ENCODE data around the gene ELAVL3. TPM values are rescaled to one million over a fixed set of nuclear protein-coding genes. Genes with fewer than 3 reads are reported as not detected.

The ELAVL3 gene
- total RNA-seq, 2 donors from 2014 or later: not detected

GRCh38 chr19:11499220-11499726, 18.4 kb upstream of the ELAVL3 start:
- peaks cover 0 to 6% of the 10 kb centered on the region in 2 donors for H3K36me3 ChIP-seq (replicated peaks in 1 of 2; ENCODE audit: insufficient read depth in 1 of 2, low read depth in 2 of 2)
- H3K4me1 ChIP-seq: peaks cover 8% of the 10 kb centered on the region
- no peak for DNase-seq
- ATAC-seq: no peak
- intact Hi-C loops (cut with DNase I): no loop called here
- no peak overlapping the region for H3K27ac ChIP-seq
- TF ChIP-seq CTCF (IDR thresholded peaks at IDR 0.05) (no peak), POLR2A (IDR thresholded peaks at IDR 0.05) (no peak)
- 90 to 95% methylated on average over 6 of the region's 6 CpGs for WGBS, 2 donors
- H3K4me3 ChIP-seq: no peak overlapping the region
- H3K27me3 ChIP-seq: no peaks in the 10 kb centered on the region
- no peaks in the 10 kb centered on the region for H3K9me3 ChIP-seq

DNA sequence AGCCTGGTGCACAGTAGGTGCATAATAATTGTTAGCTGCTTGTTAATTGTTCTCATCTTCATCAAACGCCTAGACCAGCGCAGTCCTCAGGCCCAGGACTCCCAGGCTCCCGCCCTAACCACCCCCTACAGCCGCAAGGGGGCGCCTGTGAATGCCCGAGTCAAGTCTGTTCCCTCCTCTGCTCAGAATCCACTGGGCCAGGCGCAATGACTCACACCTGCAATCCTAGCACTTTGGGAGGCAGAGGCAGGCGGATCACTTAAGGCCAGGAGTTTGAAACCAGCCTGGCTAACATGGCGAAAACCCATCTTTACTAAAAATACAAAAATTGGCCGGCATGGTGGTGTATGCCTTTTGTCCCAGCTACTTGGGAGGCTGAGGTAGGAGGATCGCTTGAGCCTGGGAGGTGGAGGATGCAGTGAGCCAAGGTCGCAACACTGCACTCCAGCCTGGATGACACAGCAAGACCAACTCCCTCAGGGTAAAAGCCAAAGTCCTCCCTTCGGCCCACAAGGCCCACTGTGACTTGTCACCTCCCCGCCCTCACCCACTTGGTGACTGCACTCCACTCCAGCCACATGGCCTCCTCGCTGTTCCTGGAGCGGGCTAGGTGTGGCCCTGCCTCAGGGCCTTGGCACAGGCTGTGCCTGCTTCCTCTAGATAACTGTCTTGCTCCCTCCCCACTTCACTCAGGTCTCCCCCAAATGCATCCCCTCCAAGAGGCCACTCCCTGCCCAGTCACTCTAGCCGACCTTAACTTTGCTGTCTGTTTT, 15.7 kb upstream of the ELAVL3 start:
- no peak overlapping the region for H3K27ac ChIP-seq
- DNase-seq (peak; percentile 59 to 62 (median 61)), ATAC-seq (peak; percentile 55)
- 70 to 84% methylated on average over 10 to 17 of the region's 17 CpGs for WGBS, 2 donors
- H3K9me3 ChIP-seq: no peaks in the 10 kb centered on the region
- no peak for TF ChIP-seq POLR2A (IDR thresholded peaks at IDR 0.05)
- peak in 6 of 7 experiments; percentile 35 to 51 (median 44) for TF ChIP-seq CTCF (IDR thresholded peaks at IDR 0.05)
- intact Hi-C loops (cut with DNase I): no loop called here
- no peaks in the 10 kb centered on the region for H3K27me3 ChIP-seq
- peaks cover 8% of the 10 kb centered on the region for H3K4me1 ChIP-seq
- H3K36me3 ChIP-seq (replicated peaks in 1 of 2; ENCODE audit: insufficient read depth in 1 of 2, low read depth in 2 of 2): peaks cover 0 to 6% of the 10 kb centered on the region in 2 donors
- no peak overlapping the region for H3K4me3 ChIP-seq

- intact Hi-C loops (cut with DNase I): no loop called here
- TF ChIP-seq POLR2A (IDR thresholded peaks at IDR 0.05) (no peak), CTCF (IDR thresholded peaks at IDR 0.05) (no peak)
- Histone ChIP-seq H3K36me3 (replicated peaks in 1 of 2; ENCODE audit: insufficient read depth in 1 of 2, low read depth in 2 of 2) (peaks cover 0 to 6% of the 10 kb centered on the region in 2 donors), H3K27me3 (no peaks in the 10 kb centered on the region), H3K4me1 (peaks cover 8% of the 10 kb centered on the region), H3K27ac (no peak overlapping the region), H3K9me3 (no peaks in the 10 kb centered on the region), H3K4me3 (no peak overlapping the region)
- WGBS, 2 donors: 83 to 93% methylated on average over 3 to 22 of the region's 22 CpGs
- no peak for DNase-seq
- ATAC-seq: no peak
Observed at GRCh38 chr19:11495885-11496284, 15.0 kb upstream of the ELAVL3 start.

DNA sequence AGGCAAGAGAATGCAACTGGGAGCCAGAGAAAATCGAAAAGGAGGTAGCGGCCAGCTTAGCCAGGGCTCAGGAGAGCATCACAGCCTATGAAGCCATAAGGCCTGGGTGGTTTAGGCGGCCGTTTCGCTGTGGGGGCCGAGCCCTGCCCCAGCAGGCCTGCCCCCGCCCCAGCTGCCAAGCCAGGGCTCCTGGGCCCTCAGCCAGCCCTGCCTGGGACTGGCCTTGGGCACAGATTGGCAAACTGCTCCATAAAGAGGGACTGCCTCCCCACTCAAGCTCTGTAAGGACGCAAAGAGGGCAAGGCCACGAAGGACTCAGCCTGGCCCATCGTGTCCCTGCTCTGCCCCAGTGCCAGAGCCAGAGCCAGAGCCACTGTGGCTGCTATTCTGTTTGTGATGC, 14.6 kb upstream of the ELAVL3 start:
- TF ChIP-seq CTCF (IDR thresholded peaks at IDR 0.05) (no peak), POLR2A (IDR thresholded peaks at IDR 0.05) (no peak)
- Histone ChIP-seq H3K4me1 (peaks cover 8% of the 10 kb centered on the region), H3K27me3 (no peaks in the 10 kb centered on the region), H3K36me3 (replicated peaks in 1 of 2; ENCODE audit: insufficient read depth in 1 of 2, low read depth in 2 of 2) (peaks cover 0 to 6% of the 10 kb centered on the region in 2 donors), H3K27ac (no peak overlapping the region), H3K9me3 (no peaks in the 10 kb centered on the region), H3K4me3 (no peak overlapping the region)
- 55 to 65% methylated on average over 8 to 10 of the region's 10 CpGs for WGBS, 2 donors
- DNase-seq (peak in 1 of 4 donors; percentile 39), ATAC-seq (no peak)
- intact Hi-C loops (cut with DNase I): no loop called here
